Lung microvascular endothelial cell (primary cell): ENCODE data around the gene PPP2R3C. TPM values are rescaled to one million over a fixed set of nuclear protein-coding genes. Genes with fewer than 3 reads are reported as not detected.
"Not testable (repeated sequence)": the region's sequence is repeated elsewhere in the genome, so short reads cannot be mapped to it uniquely, and the experiment has no call there.

Source experiments
- DNase-seq, 2 donors: peaks; one replicate each; pipeline versions ENCODE4 v3.0.0 to v3.0.0-alpha.2; 2010; ENCODE audit warnings: low read depth in 2 of 2
- total RNA-seq: library from RNA; depleted of rRNA; stranded (reverse); fragments of >200 nt; gene quantifications from 2 replicates; pipeline ENCODE4 v1.2.1, GENCODE V29; 2014

The PPP2R3C gene
- 39.2 and 43.7 TPM in 2 replicates for total RNA-seq

GRCh38 chr14:35121887-35122695, at the start of gene PPP2R3C, which contains the start of gene PRORP:
Gene PPP2R3C, minus strand, starts transcription at chr14:35121990. Its CDS starts 31 bp downstream, at chr14:35121959.
Gene PRORP, plus strand, starts transcription at chr14:35122552. Its CDS starts 694 bp downstream, at chr14:35123246.
- peak; percentile 92 for DNase-seq

GRCh38 chr14:35167496-35167895, 45.7 kb upstream of the PPP2R3C start:
- DNase-seq, result no peak

- DNase-seq, result no peak
These were observed 43.1 kb upstream of the PPP2R3C start for GRCh38 chr14:35164849-35165248.

GRCh38 chr14:35163384-35163783, 41.6 kb upstream of the PPP2R3C start:
- DNase-seq, result no peak

- DNase-seq, result peak in 1 of 2 donors; percentile 66
These were observed 39.4 kb upstream of the PPP2R3C start for GRCh38 chr14:35161231-35161630.

- DNase-seq, result peak; percentile 71 to 93
These were observed 38.1 kb upstream of the PPP2R3C start for GRCh38 chr14:35159742-35160409.

- DNase-seq, result peak; percentile 19 to 44
These were observed 37.3 kb upstream of the PPP2R3C start for GRCh38 chr14:35158951-35159653.

GRCh38 chr14:35158491-35158890, 36.7 kb upstream of the PPP2R3C start:
- DNase-seq, result no peak

GRCh38 chr14:35155962-35156361, 34.2 kb upstream of the PPP2R3C start:
- peak; percentile 51 to 84 for DNase-seq

- DNase-seq, result no peak
These were observed 32.2 kb upstream of the PPP2R3C start for GRCh38 chr14:35154016-35154415.

GRCh38 chr14:35152531-35152930, 30.7 kb upstream of the PPP2R3C start:
- DNase-seq, result not testable (repeated sequence)

GRCh38 chr14:35149239-35149638, 27.4 kb upstream of the PPP2R3C start:
- DNase-seq, result no peak

- no peak for DNase-seq
These were observed 25.9 kb upstream of the PPP2R3C start for GRCh38 chr14:35147711-35148110.

- DNase-seq, result no peak
These were observed 25.4 kb upstream of the PPP2R3C start for GRCh38 chr14:35147186-35147585.

- DNase-seq, result no peak
These were observed 24.9 kb upstream of the PPP2R3C start for GRCh38 chr14:35146711-35147149.

- no peak for DNase-seq
These were observed 22.2 kb upstream of the PPP2R3C start for GRCh38 chr14:35144029-35144428.

GRCh38 chr14:35140718-35141581, 19.2 kb upstream of the PPP2R3C start:
- DNase-seq, result peak; percentile 29 to 41

- no peak for DNase-seq
These were observed 16.8 kb upstream of the PPP2R3C start for GRCh38 chr14:35138585-35138984.

- DNase-seq, result no peak
These were observed 12.7 kb upstream of the PPP2R3C start for GRCh38 chr14:35134329-35135123.
